ENCODE data around the gene DXO. TPM values are rescaled to one million over a fixed set of nuclear protein-coding genes. Genes with fewer than 3 reads are reported as not detected.

The DXO gene
- total RNA-seq, 1 experiment from 2014 or later, result 30.5 TPM

- in situ Hi-C loops (cut with HindIII; ENCODE audit: low pct_unique_long_range_greater_than_20kb, low sequenced_read_pairs), result no loop called here
- no peak for DNase-seq (ENCODE audit: low read depth)
These were observed 4.7 kb downstream of the DXO start for GRCh38 chr6:31966997-31967925.

- no peak for DNase-seq (ENCODE audit: low read depth)
- in situ Hi-C loops (cut with HindIII; ENCODE audit: low pct_unique_long_range_greater_than_20kb, low sequenced_read_pairs), result no loop called here
These were observed 5.4 kb downstream of the DXO start for GRCh38 chr6:31966506-31966905.

- in situ Hi-C loops (cut with HindIII; ENCODE audit: low pct_unique_long_range_greater_than_20kb, low sequenced_read_pairs), result no loop called here
- DNase-seq (ENCODE audit: low read depth), result no peak
These were observed 6.2 kb downstream of the DXO start for GRCh38 chr6:31965700-31966099.

GRCh38 chr6:31963921-31964320 lies 8.0 kb downstream of the DXO start:
- in situ Hi-C loops (cut with HindIII; ENCODE audit: low pct_unique_long_range_greater_than_20kb, low sequenced_read_pairs), result no loop called here
- DNase-seq (ENCODE audit: low read depth), result no peak

- in situ Hi-C loops (cut with HindIII; ENCODE audit: low pct_unique_long_range_greater_than_20kb, low sequenced_read_pairs), result no loop called here
- DNase-seq (ENCODE audit: low read depth), result no peak
These were observed 10.3 kb downstream of the DXO start for GRCh38 chr6:31961616-31962015.

- peak; percentile 98 for DNase-seq (ENCODE audit: low read depth)
- in situ Hi-C loops (cut with HindIII; ENCODE audit: low pct_unique_long_range_greater_than_20kb, low sequenced_read_pairs), result no loop called here
These were observed 12.9 kb downstream of the DXO start, which contains the start of the genes NELFE and SKIC2 for GRCh38 chr6:31958741-31959739. Gene NELFE, minus strand, starts transcription at chr6:31958971. Its CDS starts 525 bp downstream, at chr6:31958446. Gene SKIC2, plus strand, starts transcription at chr6:31959175. Its CDS starts 18 bp downstream, at chr6:31959193.

GRCh38 chr6:31958412-31958740 lies 13.6 kb downstream of the DXO start:
- DNase-seq (ENCODE audit: low read depth), result no peak
- in situ Hi-C loops (cut with HindIII; ENCODE audit: low pct_unique_long_range_greater_than_20kb, low sequenced_read_pairs), result no loop called here

GRCh38 chr6:31956796-31957195 lies 15.1 kb downstream of the DXO start:
- DNase-seq (ENCODE audit: low read depth), result no peak
- in situ Hi-C loops (cut with HindIII; ENCODE audit: low pct_unique_long_range_greater_than_20kb, low sequenced_read_pairs), result no loop called here

GRCh38 chr6:31954511-31954910 lies 17.4 kb downstream of the DXO start:
- DNase-seq (ENCODE audit: low read depth), result no peak
- in situ Hi-C loops (cut with HindIII; ENCODE audit: low pct_unique_long_range_greater_than_20kb, low sequenced_read_pairs), result no loop called here

- in situ Hi-C loops (cut with HindIII; ENCODE audit: low pct_unique_long_range_greater_than_20kb, low sequenced_read_pairs), result no loop called here
- no peak for DNase-seq (ENCODE audit: low read depth)
These were observed 19.0 kb downstream of the DXO start for GRCh38 chr6:31952890-31953289.

- in situ Hi-C loops (cut with HindIII; ENCODE audit: low pct_unique_long_range_greater_than_20kb, low sequenced_read_pairs), result no loop called here
- DNase-seq (ENCODE audit: low read depth), result peak; percentile 53
These were observed 19.7 kb downstream of the DXO start for GRCh38 chr6:31952140-31952805.

GRCh38 chr6:31949926-31950548 lies 21.9 kb downstream of the DXO start:
- in situ Hi-C loops (cut with HindIII; ENCODE audit: low pct_unique_long_range_greater_than_20kb, low sequenced_read_pairs), result no loop called here
- no peak for DNase-seq (ENCODE audit: low read depth)

- in situ Hi-C loops (cut with HindIII; ENCODE audit: low pct_unique_long_range_greater_than_20kb, low sequenced_read_pairs), result no loop called here
These were observed 23.1 kb downstream of the DXO start for GRCh38 chr6:31948753-31949413.

GRCh38 chr6:31948306-31948705 lies 23.6 kb downstream of the DXO start:
- in situ Hi-C loops (cut with HindIII; ENCODE audit: low pct_unique_long_range_greater_than_20kb, low sequenced_read_pairs), result no loop called here
- DNase-seq (ENCODE audit: low read depth), result no peak

More at GRCh38 chr6:31948753-31949413, 23.1 kb downstream of the DXO start:
- DNase-seq (ENCODE audit: low read depth), result peak; percentile 79

GRCh38 chr6:31947864-31948263 lies 24.1 kb downstream of the DXO start:
- in situ Hi-C loops (cut with HindIII; ENCODE audit: low pct_unique_long_range_greater_than_20kb, low sequenced_read_pairs), result no loop called here
- DNase-seq (ENCODE audit: low read depth), result no peak

GRCh38 chr6:31947070-31947675 lies 24.8 kb downstream of the DXO start:
- DNase-seq (ENCODE audit: low read depth), result no peak
- in situ Hi-C loops (cut with HindIII; ENCODE audit: low pct_unique_long_range_greater_than_20kb, low sequenced_read_pairs), result no loop called here

- DNase-seq (ENCODE audit: low read depth), result no peak
These were observed 25.5 kb downstream of the DXO start for GRCh38 chr6:31946370-31946885.

More at GRCh38 chr6:31946370-31946885, 25.5 kb downstream of the DXO start:
- in situ Hi-C loops (cut with HindIII; ENCODE audit: low pct_unique_long_range_greater_than_20kb, low sequenced_read_pairs), result no loop called here
